Liver (tissue), 3 donors: ENCODE data around the gene PGAM1.

ENCODE experiments used
- ATF3 ChIP-seq: IDR thresholded peaks from 2 replicates; pipeline ENCODE4 v1.6.1; 2016; ENCODE audit warnings: antibody characterized with exemption
- CTCF ChIP-seq: fragments of 150-350 bp; IDR thresholded peaks from 2 replicates; pipeline ENCODE4 v1.5.1; 2017; ENCODE audit warnings: improper control_type of control experiment, low read depth, low read length; ENCODE audit not compliant: missing input control
- GABPA ChIP-seq, 2 donors: IDR thresholded peaks in 1 of 2; conservative IDR thresholded peaks in 1 of 2; 2 replicates each; pipeline ENCODE4 v1.6.1; 2016; ENCODE audit warnings: antibody characterized with exemption in 2 of 2, mild to moderate bottlenecking in 1 of 2, moderate library complexity in 1 of 2
- JUND ChIP-seq, 2 donors: IDR thresholded peaks; 2 replicates each; pipeline ENCODE4 v1.6.1; 2016; ENCODE audit warnings: antibody characterized with exemption in 2 of 2
- RAD21 ChIP-seq, 2 donors: IDR thresholded peaks; 2 replicates each; pipeline ENCODE4 v1.6.1; 2016; ENCODE audit warnings: antibody characterized with exemption in 2 of 2, mild to moderate bottlenecking in 2 of 2
- REST ChIP-seq: IDR thresholded peaks from 2 replicates; pipeline ENCODE4 v1.6.1; 2016; ENCODE audit warnings: antibody characterized with exemption, mild to moderate bottlenecking
- SP1 ChIP-seq: IDR thresholded peaks from 2 replicates; pipeline ENCODE4 v1.6.1; 2018; ENCODE audit warnings: antibody characterized with exemption, mild to moderate bottlenecking
- TAF1 ChIP-seq: conservative IDR thresholded peaks from 2 replicates; pipeline ENCODE4 v1.6.1; 2016; ENCODE audit warnings: antibody characterized with exemption, mild to moderate bottlenecking
- YY1 ChIP-seq: IDR thresholded peaks from 2 replicates; pipeline ENCODE4 v1.6.1; 2016; ENCODE audit warnings: antibody characterized with exemption, mild to moderate bottlenecking
- TF ChIP-seq, protein P1 (sequence below): IDR thresholded peaks from 2 replicates; pipeline ENCODE4 v1.6.1; 2016; ENCODE audit warnings: antibody characterized with exemption
- donor health status: healthy.
- donor health status: healthy.

GRCh38 chr10:97445357-97445721, 19.3 kb downstream of the PGAM1 start:
- TF ChIP-seq SP1 (no peak), CTCF (no peak), REST (no peak), RAD21 (IDR thresholded peaks at IDR 0.05) (no peak), GABPA (IDR thresholded peaks at IDR 0.05 in 1 of 2, conservative IDR thresholded peaks at IDR 0.05 in 1 of 2) (no peak), TAF1 (no peak), YY1 (no peak), JUND (IDR thresholded peaks at IDR 0.05) (no peak), ATF3 (no peak)
- TF ChIP-seq, protein P1, sequence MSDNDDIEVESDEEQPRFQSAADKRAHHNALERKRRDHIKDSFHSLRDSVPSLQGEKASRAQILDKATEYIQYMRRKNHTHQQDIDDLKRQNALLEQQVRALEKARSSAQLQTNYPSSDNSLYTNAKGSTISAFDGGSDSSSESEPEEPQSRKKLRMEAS = no peak
